Renal cortex interstitium (tissue), 11 donors: ENCODE measurements around the gene DNAH2. TPM values are rescaled to one million over a fixed set of nuclear protein-coding genes. Genes with fewer than 3 reads are reported as not detected.

ENCODE experiments used
- DNase-seq, 11 donors: peaks; one replicate each; pipeline ENCODE4 v3.0.0-alpha.2; 2013; ENCODE audit warnings: low read depth in 9 of 11, low spot score in 4 of 11; ENCODE audit errors: extremely low read depth in 1 of 11
- polyA plus RNA-seq, 3 donors: library from polyadenylated mRNA; unstranded; fragments of 120-200 nt; gene quantifications; one replicate each; pipeline ENCODE4 v1.2.1, GENCODE V29; 2013; ENCODE audit not compliant: insufficient read length in 3 of 3

The DNAH2 gene
- polyA plus RNA-seq, 3 donors, result 0.26 to 0.32 (median 0.29) TPM

DNA sequence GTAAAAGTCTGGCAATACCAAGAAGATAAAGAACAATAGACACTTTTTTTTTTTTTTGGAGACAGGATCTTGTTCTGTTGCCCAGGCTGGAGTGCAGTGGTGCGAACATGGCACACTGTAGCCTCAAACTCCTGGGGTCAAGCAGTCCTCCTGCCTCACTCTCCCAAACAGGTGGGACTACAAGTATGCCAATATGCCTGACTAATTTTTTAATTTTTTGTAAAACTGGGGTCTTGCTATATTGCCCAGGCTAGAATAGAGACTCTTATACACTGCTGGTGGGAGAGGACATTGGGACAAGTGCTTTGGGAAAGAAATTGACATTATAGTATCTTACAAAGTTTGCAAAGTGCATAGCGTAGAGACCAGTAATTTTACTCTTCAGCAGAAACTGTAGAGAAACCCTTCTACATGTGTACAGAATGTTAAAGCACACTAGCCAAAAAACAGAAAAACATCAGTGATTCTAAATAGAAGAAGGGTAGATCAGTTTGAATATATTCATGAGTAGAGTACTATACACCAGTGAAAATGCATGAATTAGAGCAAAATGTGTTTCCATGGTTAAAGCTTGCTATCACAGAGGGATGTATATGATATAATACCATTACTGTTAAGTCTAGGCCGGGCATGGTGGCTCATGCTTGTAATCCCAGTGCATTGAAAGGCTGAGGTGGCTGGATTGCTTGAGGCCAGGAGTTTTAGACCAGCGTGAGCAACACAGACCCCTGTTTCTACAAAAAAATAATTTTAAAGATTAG, 19.5 kb upstream of the DNAH2 start:
- no peak for DNase-seq

DNA sequence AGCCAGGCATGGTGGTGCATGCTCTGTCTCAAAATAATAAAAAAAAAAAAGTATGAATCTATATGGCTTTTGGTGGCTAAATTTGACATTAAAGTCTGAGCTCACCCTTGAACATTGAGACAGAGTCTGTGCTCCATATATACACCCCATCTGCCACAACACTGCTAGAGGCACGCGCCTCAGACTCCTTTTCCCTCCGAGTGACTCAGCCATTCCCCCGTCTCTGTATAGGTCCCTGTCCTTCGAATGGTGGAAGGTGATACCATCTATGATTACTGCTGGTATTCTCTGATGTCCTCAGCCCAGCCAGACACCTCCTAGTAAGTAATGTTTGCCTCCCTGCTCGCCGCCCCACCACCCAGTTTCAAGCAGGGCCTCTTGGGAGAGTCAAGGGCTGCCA, 17.0 kb upstream of the DNAH2 start:
- no peak for DNase-seq

DNA sequence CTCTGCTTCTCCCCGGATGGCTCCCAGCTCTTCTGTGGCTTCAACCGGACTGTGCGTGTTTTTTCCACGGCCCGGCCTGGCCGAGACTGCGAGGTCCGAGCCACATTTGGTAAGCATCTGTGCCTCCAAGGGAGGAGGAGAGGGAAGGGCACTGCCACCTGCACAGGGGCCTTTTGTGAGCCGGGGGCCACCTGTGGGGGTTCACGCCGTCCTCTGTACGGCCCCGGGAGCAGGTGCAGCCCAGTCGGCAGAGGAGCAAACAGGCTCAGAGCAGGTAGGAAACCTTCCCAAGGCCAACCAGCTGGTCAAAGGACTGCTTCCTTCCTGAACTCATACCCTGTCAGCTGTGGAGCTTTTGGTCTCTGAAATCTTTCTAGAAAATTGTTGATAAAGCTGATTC, 15.9 kb upstream of the DNAH2 start:
- DNase-seq, result no peak

DNA sequence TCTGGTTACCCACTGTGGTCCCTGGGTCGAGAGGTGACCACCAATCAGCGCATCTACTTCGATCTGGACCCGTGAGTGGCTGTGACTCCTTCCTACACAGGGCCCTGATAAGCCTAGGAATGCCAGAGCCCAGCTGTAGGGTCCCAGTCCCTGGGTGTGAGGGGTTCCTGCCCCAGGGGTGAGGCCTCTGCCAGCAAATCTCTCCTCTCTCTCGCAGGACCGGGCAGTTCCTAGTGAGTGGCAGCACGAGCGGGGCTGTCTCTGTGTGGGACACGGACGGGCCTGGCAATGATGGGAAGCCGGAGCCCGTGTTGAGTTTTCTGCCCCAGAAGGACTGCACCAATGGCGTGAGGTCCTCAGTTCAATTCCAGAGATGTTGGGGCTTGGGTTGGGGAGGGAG, 14.8 kb upstream of the DNAH2 start:
- DNase-seq, result no peak

DNA sequence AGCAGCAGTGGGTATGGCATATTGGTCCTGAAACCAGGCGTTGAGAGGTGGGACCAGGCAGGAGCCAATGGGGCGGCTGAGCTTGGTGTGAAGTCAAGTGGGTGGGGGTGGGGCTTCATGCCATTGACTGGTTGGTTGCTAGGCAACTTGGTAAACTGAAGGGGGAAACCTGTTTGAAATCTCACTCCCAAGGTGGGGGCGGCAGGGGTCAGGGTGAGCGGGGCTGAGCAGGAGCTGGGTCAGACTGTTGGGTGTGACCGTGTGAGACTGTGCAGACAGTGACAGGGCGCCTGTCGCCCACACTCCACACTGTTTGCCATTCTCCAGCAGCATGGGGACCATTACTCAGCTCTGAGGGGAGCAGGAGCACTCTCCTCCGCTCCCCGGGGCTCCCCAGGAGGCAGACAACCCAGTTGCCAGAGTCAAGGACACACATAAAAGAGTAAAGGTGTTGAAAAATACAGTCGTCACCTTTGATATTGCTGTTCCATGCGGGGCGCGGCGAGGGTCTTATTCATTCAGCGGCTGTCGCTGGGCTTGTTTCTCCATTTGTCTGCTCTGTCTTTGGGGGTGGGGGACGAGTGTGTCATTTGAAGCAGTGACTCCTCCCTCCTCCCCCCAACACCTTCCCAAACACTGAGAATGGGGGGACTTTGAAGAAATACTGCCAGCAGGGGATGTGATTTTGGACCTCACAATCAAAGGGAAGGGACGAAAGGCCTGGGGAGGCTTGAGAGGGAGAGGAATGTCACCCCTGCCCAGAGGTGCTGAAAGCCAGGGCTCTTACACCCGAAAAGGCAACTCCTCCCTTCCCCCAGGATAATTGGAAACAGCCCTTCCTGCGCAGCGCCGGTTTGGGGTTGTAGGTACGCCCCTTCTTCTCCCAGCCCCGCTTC, 13.7 kb upstream of the DNAH2 start:
- DNase-seq, result peak in 7 of 11 donors; percentile 69 to 88 (median 80)

DNA sequence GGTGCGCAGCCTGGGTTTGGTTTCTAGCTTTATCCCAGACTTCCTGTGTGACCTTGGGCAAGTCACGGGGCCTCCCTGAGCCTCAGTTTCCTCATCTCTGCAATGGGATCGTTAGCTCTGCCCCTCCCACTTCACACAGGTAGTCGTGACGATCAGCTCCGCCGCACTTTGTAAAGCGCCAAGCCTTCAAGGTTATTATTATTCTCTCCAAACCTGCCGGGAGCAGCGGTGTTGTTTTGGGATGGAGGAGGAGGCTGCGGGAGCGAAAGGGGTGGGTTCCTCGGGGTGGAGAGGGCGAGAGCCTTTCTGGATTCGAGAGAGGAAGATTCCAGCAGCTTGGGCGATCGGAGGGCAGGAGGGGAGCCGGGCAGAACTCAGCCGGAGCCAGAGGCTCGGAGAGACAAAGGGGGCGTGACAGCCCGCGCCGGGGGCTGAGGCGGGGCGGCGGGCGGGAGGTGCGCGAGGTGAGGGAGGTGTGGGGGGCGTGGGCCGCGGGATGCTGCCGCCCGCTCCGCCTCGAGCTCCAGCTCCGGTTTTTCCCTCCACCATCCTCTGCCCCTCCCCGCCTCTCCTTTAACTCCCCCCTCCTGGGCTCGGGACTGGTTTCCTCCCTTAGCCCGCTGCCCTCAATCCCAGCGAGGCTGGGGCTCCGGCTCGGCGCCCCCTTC, 12.8 kb upstream of the DNAH2 start, which contains the start of gene EFNB3:
Gene EFNB3 (plus strand): TSS at position 602 of the 668 bp plus-strand sequence. CDS start 397 bp downstream, outside the sequence.
- peak in 1 of 11 donors; percentile 68 for DNase-seq

DNA sequence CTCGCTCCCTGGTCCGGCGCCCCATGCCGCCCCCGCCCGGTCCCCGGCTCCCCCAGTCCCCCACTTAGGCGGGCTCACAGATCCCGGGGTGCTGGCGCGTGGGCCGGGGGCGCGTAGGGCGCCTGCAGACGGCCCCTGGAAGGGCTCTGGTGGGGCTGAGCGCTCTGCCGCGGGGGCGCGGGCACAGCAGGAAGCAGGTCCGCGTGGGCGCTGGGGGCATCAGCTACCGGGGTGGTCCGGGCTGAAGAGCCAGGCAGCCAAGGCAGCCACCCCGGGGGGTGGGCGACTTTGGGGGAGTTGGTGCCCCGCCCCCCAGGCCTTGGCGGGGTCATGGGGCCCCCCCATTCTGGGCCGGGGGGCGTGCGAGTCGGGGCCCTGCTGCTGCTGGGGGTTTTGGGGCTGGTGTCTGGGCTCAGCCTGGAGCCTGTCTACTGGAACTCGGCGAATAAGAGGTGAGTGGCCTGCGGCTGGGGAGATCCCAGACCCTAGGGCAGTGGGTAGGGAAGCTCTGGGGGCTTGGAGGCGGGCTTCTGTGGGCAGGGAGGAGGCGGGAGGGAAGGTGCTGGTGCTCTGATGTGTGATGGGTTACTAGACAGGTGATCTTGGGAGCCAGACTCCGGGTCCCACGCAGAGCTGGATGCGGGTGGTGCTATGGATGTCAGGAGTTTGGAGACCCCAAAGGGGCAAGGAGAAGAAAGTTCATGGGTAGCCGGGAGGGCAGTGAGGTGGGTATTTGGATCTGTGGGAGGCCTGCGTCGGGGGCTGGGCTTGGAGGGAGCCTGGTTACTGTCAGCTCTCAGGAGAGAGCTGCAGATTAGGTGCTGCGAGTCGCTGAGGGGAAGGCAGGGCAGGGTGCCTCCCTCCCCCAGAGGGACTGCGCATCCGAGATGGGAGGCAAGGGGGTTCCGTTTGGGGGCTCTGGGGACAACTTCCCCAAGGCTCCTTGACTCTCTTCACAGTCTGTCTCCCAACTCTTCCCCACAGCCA, 12.0 kb upstream of the DNAH2 start:
- no peak for DNase-seq

DNA sequence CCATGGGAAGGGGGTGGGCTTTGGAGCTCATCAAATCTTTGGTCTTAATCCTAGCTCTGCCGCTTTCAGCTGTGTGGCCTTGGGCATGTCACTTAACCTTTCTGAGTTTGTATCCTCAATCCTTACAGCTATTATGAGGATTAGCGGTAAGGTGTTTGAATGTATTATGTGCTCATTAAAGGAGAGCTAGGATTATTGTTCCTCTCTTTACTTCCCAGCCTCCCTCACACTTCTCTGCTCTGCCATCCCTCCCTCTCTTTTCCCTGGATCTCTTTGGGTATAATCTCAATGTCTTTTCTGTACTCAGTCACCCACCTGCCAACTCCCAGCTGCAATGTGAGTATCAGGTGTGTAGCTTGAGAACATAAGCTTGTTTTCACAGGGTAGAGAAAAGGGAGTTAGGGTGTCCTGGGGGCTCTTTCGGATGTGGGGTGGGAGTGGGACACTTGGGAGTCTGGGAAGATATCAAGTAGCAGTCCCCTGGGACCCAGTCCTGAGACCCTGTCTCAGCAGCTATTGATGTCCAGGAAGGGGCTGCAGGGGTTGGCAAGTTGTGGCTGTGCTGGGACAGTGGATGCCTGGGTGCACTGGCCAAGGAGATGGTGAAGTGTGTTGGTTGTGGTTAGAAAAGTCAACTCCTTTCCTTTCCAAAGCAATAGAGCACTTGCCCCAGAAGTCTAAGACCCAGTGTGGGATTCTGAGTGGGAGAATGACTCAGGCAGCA, 10.8 kb upstream of the DNAH2 start:
- no peak for DNase-seq

DNA sequence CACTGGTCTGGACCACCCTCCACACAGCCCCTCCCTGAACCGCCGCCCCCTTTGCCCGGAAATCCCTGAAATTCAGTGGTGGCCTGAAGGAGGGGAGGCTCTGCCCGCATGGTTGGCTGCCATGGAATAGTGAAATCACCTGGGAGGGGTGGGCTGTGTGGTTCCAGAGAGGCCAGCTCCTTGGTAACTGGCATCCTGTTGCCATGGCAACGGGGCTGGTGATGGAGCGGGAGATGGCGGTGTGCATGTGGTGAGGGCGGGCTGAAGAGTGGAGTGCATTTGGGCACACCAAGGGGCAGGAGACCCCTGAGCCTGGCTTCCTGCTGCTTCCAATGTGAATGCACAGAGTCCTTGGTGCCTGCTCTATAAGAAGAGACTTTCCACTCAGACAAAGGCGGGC, 10.1 kb upstream of the DNAH2 start:
- no peak for DNase-seq

DNA sequence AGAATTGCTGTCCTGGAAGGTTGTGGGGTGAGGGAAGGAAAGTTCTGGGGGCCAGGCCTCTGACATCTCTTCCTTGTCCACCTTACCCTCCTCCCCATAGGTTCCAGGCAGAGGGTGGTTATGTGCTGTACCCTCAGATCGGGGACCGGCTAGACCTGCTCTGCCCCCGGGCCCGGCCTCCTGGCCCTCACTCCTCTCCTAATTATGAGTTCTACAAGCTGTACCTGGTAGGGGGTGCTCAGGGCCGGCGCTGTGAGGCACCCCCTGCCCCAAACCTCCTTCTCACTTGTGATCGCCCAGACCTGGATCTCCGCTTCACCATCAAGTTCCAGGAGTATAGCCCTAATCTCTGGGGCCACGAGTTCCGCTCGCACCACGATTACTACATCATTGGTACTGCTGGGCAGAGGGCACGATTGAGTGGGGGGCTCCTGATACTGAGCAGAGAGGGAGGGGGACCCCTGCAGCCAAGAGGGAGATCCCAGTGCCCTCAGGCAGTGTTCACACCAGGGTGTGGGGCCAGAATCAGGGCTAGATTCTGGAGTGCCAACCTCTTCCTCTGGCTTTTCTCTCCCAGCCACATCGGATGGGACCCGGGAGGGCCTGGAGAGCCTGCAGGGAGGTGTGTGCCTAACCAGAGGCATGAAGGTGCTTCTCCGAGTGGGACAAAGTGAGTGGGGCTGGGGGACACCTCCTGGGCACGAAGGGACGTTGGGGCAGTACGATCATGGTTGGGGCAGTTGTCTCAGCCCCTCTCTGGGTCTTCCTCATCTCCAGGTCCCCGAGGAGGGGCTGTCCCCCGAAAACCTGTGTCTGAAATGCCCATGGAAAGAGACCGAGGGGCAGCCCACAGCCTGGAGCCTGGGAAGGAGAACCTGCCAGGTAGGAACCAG, 9.4 kb upstream of the DNAH2 start:
- no peak for DNase-seq

DNA sequence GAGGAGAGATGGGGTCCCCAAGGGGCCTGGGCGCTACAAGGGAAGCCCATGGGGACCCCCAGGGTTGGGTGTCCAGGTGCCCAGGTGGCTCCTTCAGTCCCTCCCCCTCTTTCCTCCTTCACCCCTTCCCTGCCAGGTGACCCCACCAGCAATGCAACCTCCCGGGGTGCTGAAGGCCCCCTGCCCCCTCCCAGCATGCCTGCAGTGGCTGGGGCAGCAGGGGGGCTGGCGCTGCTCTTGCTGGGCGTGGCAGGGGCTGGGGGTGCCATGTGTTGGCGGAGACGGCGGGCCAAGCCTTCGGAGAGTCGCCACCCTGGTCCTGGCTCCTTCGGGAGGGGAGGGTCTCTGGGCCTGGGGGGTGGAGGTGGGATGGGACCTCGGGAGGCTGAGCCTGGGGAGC, 8.5 kb upstream of the DNAH2 start:
- no peak for DNase-seq

DNA sequence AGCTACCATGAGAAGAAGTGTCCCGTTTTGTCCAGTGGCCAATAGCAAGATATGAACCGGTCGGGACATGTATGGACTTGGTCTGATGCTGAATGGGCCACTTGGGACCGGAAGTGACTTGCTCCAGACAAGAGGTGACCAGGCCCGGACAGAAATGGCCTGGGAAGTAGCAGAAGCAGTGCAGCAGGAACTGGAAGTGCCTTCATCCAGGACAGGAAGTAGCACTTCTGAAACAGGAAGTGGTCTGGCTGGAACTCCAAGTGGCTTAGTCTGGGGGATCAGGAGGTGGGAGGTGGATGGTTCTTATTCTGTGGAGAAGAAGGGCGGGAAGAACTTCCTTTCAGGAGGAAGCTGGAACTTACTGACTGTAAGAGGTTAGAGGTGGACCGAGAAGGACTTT, 7.2 kb upstream of the DNAH2 start:
- no peak for DNase-seq

DNA sequence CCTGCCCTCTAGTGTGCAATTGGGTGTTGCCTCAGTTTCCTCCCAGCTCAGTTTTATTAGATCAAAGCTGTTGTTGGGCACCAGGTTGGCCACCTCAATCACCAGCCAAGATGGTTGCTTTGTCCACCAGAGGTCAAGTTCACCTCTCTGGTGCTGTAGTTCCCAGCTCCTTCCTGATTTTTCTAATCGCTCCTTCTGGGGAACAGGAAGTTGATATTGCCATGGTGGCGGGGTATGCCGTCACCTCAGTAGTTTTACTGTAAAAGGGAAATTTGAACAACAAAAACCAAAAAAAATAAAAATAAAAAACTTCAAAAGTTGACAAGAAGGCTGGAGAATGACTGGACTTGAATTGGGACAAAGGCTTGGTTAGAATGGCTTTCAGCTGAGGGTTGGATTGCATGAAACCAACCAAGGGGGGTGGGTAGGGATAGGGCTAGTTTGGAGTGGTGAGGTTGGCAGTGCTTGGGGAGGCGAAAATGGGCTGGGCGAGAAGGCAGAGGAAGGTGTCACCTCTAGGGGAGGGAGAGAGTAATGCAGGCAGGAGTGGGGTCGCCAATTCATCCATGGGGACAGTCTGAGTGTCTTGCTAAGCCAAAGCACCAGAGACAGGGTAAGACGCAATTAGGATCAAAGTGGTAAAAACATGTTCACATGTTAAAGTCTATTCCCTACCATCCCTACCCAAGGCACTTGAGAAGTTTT, 6.3 kb upstream of the DNAH2 start:
- DNase-seq, result no peak

DNA sequence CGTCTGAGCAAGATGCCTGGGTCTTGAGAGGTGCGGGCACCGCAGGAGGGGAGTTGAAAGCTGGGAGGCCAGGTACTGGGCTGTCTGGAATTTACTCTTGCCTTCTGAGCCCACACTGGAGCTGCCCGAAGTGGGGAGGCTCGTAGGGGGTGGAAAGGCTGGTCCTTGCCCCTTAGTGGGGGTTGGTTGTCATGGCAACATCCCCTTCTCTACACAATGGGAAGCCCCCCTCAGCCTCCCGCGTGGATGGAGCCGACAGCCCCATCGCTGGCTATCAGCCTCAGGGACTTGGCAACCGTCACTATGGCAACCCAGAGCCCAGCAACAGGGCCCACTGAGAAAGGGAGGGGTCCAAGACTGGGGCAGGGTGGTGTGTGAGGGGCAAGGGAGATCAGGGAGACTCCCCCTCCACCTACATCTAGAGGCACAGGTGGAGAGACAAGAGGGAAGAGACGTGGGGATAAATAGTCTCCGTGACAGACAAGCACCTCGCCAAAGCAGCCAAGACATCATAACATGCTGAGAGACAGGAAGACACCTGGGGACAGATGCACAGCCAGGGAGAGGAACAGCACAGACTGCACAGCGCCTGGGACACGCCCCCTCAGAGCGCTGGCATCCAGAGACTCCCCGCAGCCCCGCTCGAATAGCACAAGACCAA, 5.3 kb upstream of the DNAH2 start:
- DNase-seq, result no peak

DNA sequence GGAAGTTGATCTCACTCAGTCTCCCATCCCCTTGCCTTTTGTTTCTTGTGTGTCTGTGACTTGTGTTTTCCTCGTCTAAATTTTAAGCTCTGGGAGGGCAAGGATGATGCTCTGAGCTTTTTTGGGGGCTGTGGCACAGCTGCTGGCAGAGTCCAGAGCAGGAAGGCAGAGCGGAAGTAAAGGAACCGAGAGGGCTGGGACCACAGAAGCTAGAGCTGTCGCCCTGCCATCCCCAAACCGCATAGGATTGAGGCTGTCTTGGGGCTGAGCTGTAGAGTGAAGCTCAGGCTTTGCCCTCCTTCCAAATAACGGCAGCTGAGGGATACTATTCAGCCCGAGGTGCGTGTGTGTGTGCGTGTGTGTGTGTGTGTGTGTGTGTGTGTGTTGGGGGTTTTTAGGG, 3.8 kb upstream of the DNAH2 start:
- DNase-seq, result no peak
